ENCODE measurements around the gene CD24.
"Not testable (repeated sequence)": the region's sequence is repeated elsewhere in the genome, so short reads cannot be mapped to it uniquely, and the experiment has no call there.

The CD24 gene

GRCh38 chr6:106995640-106996039 lies 21.1 kb upstream of the CD24 start:
- H3K4me3 ChIP-seq (ENCODE audit: low read depth, low read length), result no peak overlapping the region
- TF ChIP-seq CTCF (IDR thresholded peaks at IDR 0.05; ENCODE audit: insufficient read depth, low read depth, low read length, missing control alignments), result no peak
- DNase-seq (ENCODE audit: low read depth), result no peak

- H3K4me3 ChIP-seq (ENCODE audit: low read depth, low read length); DNase-seq (ENCODE audit: low read depth): not testable (repeated sequence)
Observed at GRCh38 chr6:106989737-106990136, 15.2 kb upstream of the CD24 start.

GRCh38 chr6:106988664-106989063 lies 14.1 kb upstream of the CD24 start:
- no peak overlapping the region for H3K4me3 ChIP-seq (ENCODE audit: low read depth, low read length)
- TF ChIP-seq CTCF (IDR thresholded peaks at IDR 0.05; ENCODE audit: insufficient read depth, low read depth, low read length, missing control alignments), result no peak
- no peak for DNase-seq (ENCODE audit: low read depth)

- no peak for TF ChIP-seq CTCF (IDR thresholded peaks at IDR 0.05; ENCODE audit: insufficient read depth, low read depth, low read length, missing control alignments)
- no peak for DNase-seq (ENCODE audit: low read depth)
- no peak overlapping the region for H3K4me3 ChIP-seq (ENCODE audit: low read depth, low read length)
Observed at GRCh38 chr6:106981926-106982325, 7.4 kb upstream of the CD24 start.

- no peak overlapping the region for H3K4me3 ChIP-seq (ENCODE audit: low read depth, low read length)
- no peak for TF ChIP-seq CTCF (IDR thresholded peaks at IDR 0.05; ENCODE audit: insufficient read depth, low read depth, low read length, missing control alignments)
- DNase-seq (ENCODE audit: low read depth), result no peak
Observed at GRCh38 chr6:106980926-106981325, 6.4 kb upstream of the CD24 start.

- H3K4me3 ChIP-seq (ENCODE audit: low read depth, low read length), result no peak overlapping the region
Observed at GRCh38 chr6:106979435-106979884, 4.9 kb upstream of the CD24 start.

DNA sequence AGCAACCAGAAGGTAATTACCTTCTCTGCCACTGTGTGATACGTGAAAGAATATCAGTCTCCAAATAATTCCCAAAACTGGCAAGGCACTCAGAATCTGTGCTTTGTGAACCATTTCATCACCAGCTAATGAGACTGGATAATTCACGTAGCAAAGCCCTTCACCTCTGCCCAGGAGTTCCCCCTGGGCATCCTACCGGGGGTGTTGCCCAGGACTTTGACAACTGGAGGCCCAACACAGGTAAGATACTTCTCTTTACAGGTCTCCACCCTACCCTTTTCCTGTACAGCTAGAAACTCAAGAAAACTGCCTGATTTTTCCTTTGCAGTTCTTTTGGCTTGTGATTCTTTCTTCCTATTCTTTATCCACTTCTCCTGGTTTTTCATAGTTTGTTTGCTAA lies 2.7 kb upstream of the CD24 start:
- no peak overlapping the region for H3K4me3 ChIP-seq (ENCODE audit: low read depth, low read length)
- no peak for DNase-seq (ENCODE audit: low read depth)
- no peak for TF ChIP-seq CTCF (IDR thresholded peaks at IDR 0.05; ENCODE audit: insufficient read depth, low read depth, low read length, missing control alignments)

More at GRCh38 chr6:106979435-106979884, 4.9 kb upstream of the CD24 start:
- TF ChIP-seq CTCF (IDR thresholded peaks at IDR 0.05; ENCODE audit: insufficient read depth, low read depth, low read length, missing control alignments), result peak; percentile 90
- peak; percentile 89 for DNase-seq (ENCODE audit: low read depth)
